ENCODE data around the gene TCAP.

TCAP gene

GRCh38 chr17:39629898-39630297 is 35.3 kb upstream of the TCAP start:
- no peak for DNase-seq

DNA sequence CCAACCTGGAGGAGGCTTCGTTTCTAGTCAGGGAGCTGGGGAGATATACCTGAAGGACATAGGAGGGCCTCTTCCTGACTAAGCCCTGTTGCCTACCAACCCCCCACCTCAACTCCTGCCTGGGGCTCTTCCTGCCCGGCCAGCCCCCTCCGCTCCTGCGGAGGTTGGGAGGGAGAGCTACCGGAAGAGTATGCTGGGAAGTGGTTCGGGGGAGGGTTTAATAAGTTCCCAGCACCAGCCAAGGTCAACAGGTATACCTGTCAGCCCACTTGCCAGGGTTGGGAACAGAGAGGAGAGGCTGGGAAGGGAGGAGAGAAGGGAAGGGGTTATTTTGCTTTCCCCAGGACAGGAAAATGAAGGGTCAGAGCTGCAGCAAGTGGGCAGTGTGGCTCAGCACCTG is 33.7 kb upstream of the TCAP start:
- DNase-seq, result no peak

DNA sequence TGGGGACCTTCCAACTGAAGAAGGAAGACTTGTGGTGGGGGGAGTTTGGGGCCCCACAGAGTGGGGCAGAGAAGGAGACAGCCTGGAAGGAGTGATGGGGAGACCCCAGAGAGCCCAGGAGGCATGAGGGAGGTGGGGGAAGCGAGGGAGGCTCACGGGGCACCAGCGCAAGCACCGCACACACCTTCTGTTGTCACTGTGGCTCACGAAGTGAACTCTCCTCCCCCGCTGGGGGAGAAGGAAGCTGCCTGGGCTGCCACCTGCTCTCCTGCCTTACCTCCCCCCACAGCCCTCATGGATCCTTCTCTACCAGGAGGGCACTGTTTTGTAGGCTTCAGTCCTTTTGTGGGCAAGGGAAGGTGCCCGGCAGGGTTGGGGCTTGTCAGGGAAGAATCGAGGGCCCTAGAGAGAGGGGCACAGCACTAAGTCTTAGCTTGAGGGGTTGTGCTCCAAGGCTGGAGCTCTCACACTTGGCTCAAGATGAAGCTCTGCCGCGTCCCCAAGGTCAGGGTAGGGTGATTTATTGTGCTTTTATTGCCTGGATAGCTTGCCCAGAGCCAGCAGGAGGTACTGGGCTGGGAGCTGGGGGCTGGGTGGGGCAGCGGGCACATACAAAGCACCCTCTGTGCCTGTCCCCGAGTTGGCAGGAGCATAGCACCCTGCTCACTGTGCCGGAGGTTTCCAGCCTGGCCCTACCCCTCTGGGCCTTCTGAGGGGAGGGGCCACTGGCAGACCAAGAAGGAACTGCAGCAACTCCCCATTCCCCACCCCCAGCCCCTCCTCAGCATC is 32.8 kb upstream of the TCAP start:
- no peak for DNase-seq

- DNase-seq, result no peak
Measured at GRCh38 chr17:39633570-39634183, 31.5 kb upstream of the TCAP start.

DNA sequence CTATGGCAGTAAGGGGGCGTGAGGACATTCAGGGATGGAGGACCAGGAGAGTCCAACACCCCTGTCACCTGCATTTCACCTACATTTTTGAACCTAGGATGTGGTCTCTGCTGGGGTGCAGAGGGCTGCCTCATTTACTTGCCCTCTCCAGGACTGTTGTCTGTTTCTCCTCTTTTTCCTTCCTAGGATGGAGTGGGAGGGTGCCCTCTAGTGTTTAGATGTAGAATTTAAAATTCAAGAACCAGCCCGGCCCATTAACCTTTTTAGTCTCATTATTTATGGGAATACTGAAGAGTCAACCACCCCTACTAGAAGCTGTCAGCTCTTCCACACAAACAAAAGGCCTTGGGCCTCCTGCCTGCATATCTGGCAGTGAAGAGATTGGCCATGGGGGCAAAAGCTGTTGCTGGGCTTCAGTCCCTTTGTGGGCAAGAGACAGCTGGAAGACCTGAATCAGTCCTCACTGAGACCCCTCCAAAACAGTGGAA is 30.7 kb upstream of the TCAP start:
- peak; percentile 8 for DNase-seq

DNA sequence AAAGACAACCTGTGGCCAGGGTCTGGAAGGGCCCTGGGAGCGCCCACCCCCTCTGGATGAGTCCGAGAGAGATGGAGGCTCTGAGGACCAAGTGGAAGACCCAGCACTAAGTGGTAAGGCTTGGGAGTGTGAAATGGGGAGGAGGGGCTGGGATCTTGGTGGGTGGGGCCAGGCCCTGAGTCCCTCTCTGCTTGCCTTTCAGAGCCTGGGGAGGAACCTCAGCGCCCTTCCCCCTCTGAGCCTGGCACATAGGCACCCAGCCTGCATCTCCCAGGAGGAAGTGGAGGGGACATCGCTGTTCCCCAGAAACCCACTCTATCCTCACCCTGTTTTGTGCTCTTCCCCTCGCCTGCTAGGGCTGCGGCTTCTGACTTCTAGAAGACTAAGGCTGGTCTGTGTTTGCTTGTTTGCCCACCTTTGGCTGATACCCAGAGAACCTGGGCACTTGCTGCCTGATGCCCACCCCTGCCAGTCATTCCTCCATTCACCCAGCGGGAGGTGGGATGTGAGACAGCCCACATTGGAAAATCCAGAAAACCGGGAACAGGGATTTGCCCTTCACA is 29.5 kb upstream of the TCAP start:
- DNase-seq, result no peak

DNA sequence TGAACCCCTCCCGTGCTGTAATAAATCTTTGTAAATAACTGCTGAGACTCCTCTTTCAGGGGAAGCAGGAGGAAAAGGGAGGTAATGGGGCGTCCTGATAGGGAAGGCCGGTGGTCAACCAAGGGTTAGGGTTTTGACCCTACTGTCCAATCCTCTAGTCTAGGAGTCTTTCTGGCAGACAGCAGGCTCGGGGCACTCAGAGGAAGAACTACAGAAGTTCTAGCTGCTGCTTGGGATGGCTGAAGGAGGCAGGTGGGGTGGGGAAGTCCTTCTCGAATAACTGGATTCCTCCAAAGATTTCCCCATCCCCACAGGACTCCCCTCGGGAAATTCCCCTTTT is 28.6 kb upstream of the TCAP start:
- no peak for DNase-seq

GRCh38 chr17:39636927-39637736 is 28.0 kb upstream of the TCAP start, which contains the start of gene STARD3:
STARD3 (plus strand) TSS chr17:39637144; CDS start chr17:39653532, 16,388 bp downstream.
- peak; percentile 77 for DNase-seq

- no peak for DNase-seq
Measured at GRCh38 chr17:39638317-39638716, 26.8 kb upstream of the TCAP start.

GRCh38 chr17:39639043-39639442 is 26.1 kb upstream of the TCAP start:
- DNase-seq, result no peak

DNA sequence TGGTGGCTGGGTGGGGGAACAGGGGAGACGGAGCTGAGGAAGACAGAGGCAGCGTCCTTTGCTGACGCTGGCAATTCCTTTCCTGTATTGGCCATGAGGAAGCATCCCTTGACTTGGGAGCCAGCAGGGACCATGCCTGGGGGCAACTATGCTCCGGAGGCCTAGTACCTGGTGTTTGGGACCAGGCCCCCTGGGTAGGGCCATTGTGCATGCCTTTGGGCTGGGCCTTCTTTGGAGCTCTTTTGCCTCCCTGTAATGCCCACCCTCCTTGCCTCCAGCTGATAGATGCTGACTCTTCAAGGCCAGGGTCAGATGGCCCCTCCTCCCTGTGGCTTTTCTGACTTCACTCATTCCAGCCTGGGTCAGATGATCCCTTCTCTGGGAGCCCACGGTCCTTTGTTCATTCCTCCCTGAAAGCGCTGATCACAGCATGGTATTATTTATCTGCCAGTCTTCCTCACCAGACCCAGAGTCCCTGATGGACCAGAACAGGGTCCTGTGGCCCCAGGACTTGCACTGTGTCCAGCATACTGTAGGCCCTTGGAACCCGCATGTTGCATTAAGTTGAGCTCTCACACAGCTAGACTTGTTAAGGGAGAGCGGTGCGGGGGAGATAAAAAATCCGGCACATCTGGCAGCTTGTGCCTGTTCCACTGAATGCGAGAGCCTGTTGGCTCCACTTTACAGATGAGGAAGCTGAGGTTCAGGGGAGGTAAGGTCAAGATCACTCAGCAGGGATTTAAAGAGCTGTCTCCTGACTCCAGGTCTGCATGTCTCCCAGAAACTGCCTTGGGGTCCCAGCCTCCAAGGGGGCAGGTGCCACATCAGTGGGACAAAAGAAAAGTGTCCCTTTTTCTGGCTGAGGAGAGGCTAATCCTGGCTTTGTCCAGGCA is 25.3 kb upstream of the TCAP start:
- DNase-seq, result no peak

GRCh38 chr17:39640591-39641031 is 24.5 kb upstream of the TCAP start:
- DNase-seq, result no peak

GRCh38 chr17:39641097-39641496 is 24.1 kb upstream of the TCAP start:
- no peak for DNase-seq

- DNase-seq, result no peak
Measured at GRCh38 chr17:39641883-39642282, 23.3 kb upstream of the TCAP start.

GRCh38 chr17:39642291-39643074 is 22.7 kb upstream of the TCAP start:
- no peak for DNase-seq

- no peak for DNase-seq
Measured at GRCh38 chr17:39643271-39643670, 21.9 kb upstream of the TCAP start.

DNA sequence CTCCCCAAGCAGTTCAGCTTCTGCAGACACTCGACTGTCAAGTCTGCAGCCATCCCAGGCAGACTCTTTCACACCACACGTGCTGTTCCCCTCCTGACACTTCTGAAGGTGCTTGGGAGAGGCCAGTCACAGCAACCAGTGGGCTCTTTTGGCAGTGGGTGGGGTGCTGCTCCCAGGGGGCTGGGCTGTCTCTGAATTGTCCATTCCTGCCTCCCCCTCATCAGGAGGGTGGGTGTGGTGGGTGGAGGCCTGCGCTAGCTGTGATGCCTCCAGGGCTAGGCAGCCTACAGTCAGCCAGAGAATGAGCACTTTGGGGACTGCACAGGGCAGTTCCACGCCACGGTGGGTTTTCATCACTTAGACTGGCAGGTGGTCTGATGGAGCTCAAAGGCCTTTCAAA is 17.9 kb upstream of the TCAP start:
- no peak for DNase-seq

GRCh38 chr17:39648616-39649366 is 16.4 kb upstream of the TCAP start:
- no peak for DNase-seq

DNA sequence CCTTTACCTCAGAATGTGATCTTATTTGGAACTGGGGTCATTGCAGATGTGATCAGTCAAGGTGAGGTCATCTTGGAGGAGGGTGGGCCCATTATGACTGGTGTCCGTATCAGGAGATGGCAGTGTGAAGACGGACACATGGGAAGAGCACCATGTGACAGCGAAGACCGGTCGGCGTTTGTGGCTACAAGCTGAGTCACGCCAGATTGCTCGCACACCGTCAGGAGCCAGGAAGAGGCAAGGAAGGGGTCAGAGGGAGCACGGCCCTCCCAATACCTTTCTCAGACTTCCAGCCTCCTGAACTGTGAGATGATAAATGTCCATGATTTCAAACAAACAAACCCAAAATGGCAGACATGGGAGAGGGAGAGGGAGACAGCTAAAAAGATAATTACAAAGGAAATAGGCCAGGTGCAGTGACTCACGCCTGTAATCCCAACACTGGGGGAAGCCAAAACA is 15.0 kb upstream of the TCAP start:
- no peak for DNase-seq

DNA sequence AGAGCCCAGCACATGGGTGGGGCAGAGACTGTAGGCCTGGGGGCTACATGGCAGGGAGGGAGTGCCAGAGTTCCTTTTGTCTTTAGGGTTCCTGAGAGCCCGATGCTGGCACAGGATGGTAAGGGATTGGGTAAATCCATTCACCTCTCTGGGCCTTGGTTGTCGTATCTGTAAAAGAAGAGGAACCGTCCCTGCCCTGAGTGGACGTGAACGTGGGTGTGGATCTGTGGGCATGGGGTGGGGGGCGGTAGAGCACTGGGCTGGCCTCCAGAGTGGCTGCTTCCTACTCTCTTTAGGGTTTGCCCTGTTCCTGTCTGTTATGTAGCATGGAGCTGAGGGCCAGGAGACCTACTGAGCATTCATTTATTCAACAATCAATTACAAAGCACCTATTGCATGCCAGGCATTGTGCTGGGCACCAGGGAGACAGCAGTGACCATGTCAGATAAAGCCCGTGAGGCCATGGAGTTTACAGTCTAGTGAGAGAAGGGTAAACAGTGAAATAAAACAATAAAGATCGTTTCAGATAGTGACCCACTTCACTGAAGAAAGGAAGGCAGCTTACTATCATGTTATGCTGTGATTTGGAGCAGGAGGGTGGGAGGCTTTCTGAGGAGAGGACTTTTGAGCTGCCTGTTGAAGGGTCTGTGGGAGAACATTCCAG is 13.1 kb upstream of the TCAP start:
- no peak for DNase-seq
